ENCODE results near the gene MAP2K3.

MAP2K3 gene

GRCh38 chr17:21282850-21283249 lies 1.7 kb upstream of the MAP2K3 start:
- no peak for DNase-seq (ENCODE audit: low read depth, low spot score)

DNA sequence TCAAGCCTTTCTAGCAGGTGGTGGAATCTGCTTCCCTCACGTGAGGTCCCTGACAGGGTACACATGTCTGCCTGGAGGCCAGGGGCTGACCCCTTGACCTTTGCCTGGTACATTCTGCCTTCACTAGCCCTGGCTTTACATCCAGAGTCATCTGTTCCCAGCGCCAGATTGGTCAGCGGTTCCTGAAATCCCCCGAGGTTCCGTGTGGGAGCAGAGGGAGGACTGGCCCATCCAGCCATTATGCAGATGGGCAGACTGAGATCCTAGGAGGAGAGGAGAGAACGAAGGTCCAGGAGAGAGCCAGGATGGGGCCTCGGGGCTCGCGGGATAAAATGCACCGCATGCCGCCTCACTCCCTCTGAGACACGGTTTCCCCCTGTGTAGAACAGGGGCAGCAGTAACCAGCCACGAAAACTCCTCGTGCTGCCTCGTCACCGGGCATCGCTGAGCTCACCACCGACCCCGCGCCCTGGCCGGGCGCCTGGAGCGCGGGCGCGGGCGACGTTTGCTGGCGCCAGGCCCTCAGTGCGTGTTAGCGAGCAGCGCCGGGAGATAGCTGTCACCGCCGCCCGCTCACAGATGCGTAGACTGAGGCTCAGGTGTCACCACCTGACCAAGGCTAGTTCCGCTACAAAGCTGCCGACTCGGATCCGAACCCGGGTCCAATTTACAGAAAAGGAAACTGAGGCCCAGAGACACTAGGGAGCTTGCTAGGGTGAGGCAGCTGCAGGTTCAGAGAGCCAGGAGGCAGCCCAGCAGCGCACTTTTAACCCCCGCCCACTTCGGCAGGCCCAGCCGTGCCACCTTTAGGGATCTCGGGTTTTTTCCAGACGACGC lies 811 bp upstream of the MAP2K3 start:
- DNase-seq (ENCODE audit: low read depth, low spot score), result peak; percentile 87

DNA sequence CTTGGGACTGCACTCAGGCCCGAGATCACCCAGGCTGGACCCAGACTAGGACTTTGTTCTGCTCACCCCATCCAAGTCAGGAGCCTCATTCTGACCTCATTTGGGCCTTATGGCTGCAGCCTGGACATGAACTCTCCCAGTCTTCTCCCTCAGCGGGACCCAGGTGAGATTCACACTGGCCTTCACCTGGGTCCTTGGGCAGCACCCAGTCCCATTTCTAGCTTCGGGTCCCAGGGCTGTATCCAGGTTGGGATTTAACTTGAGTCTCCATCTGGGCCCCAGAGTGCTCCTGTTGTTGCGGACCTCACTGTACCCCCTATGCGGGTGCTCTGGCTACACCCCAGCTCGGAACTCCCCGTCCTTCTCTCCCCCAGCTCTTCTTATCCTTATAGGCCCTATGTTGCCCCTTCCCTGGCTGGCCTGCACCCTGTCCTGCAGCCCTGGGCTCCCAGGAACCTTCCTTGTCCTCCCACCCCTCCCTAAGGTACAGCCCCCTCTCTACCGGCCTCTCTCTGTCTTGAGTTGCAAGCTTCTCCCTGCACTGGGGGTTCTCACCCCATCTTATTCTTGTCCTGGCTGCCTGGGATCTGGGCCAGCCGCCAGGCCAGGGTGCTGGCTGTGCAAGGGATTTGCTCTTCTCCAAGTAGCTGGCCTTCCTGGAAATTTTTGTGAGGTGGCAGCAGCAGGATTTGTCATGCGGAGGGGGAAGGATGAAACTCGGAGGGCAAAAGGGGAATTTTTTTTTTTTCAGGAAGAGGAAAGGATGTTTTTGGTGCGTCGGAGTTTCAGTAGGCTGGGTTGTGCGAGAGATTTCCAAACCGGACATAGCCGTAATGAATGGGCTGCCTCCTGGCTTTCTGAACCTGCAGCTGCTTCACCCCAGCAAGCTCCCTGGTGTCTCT lies 904 bp downstream of the MAP2K3 start:
- peak; percentile 37 for DNase-seq (ENCODE audit: low read depth, low spot score)

DNA sequence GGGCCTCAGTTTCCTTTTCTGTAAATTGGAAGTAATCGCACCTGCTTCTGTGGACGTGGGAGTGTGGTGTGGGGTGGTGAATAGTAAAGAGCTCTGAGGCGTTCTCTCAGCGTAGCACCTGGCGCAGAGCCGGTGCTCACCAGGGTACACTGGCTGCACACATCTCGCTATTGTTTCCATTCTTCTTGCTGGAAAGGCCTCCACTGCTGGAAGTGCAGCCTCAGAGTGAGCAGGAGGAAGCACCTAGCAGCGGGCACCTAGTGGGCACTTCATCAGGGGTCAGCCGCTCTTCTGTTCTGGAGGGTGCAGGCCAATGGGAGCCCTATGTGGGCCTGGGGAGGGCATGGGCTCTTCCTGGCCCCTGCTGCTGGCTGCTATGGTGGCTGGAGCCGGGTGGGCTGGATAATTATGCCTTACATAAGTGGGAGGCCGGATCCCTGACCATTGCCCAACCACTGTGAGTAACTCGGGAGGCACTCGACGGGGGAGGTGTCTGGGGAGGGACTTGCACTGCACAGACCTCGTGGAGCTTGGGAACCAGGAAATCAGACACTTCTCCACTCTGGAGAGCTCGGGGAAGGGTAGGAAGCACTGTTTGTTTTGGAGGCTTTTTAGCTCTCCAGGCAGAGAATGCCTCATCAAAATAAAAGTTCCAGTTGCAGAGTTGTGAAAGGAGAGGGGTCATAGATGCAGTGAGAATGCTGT lies 1.7 kb downstream of the MAP2K3 start:
- peak; percentile 78 for DNase-seq (ENCODE audit: low read depth, low spot score)

DNA sequence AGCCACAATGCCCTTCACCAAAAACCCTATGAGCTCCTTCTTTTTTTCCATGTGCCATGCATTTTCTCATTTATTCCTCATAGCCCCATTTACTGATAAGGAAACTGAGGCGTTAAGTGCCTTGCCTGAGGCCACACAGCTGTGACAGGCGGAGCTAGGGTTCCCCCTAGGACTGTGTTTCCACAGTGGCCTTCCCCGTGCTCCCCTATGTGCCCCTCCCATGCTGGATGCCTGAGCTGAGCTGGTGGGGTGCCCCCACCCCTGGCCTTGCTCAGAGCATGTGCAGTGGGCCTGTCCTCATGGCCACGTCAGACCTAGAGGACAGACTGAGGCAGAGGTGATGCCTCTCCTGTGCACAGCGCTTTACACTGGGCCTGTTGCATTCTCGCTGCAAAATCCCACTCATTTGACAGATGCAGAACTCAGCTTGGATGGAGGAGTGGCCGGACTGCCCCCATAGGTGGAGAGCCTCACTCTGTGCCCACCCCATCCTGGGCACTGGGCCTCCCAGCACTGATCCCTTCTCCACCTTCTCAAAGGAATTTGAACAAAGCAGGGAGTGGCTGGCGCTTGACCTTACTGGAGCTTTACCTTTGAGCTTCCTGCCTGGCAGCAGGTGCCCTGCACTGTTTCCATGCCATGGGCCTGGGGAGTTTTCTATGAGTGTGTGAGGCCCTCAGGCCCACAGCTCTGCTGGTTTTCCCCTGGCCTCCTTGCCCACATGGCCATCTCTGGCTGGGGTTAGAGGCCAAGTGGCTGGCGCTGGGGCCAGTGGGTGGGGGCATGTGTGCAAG lies 2.6 kb downstream of the MAP2K3 start:
- DNase-seq (ENCODE audit: low read depth, low spot score), result no peak

GRCh38 chr17:21287703-21288449 lies 3.4 kb downstream of the MAP2K3 start:
- no peak for DNase-seq (ENCODE audit: low read depth, low spot score)

DNA sequence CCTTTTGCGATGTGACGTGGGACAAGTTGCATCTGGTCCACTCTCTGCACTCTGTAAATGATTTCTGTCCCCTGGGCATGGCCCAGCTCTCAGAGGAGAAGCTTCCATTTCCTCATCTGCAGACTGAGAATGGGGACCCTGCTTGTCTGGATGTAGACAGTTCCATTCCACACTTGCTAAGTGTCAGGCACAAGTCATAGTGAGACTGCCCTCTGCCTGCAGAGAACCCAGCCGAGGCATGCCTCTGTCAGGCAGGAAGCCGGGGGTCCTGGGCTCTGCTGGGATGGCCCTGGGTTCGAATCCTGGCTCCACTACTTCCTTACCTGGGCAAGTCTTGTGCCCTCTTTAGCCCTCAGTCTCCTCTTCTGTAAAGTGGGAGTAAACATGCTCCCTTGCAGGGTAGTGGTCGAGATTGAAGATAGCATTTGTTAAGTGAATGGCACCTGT lies 4.1 kb downstream of the MAP2K3 start:
- DNase-seq (ENCODE audit: low read depth, low spot score), result no peak

DNA sequence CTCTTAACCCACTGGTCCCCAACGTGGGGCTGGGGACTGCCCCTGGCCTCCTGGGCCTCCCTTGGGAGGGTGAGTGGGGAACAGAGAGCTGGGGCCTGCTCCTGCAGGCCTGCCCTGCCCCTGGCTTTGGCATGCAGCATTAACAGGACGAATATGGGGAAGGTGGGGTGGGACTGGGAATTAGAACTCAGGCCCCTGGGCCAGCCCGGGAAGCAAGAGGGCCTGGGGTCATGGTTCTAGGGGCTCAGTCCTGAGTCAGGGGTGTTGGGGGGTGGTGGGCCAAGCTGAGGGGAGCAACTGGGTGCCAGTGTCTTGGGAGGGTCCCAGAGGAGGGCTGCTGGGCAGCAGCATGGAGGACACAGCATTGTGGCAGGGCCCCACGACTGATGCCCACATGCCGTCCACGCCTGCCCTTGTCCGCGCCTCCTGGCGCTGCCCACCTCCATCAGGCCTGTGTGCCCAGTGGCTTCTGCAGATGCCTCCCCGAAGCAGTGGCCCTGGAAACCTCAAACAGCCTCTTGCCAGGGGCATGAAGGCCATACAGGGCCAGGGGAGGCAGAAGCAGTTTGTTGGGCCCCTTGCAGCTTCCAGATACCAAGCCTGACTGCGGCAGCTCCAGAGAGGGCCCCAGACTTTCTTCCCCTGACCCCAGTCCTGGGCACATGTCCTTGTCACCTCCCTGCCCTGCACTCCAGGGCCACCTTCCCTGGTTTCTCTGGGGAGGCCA lies 4.8 kb downstream of the MAP2K3 start:
- no peak for DNase-seq (ENCODE audit: low read depth, low spot score)

- no peak for DNase-seq (ENCODE audit: low read depth, low spot score)
These were observed 5.5 kb downstream of the MAP2K3 start for GRCh38 chr17:21289902-21290571.

GRCh38 chr17:21291357-21291756 lies 6.8 kb downstream of the MAP2K3 start:
- no peak for DNase-seq (ENCODE audit: low read depth, low spot score)

GRCh38 chr17:21291862-21292261 lies 7.4 kb downstream of the MAP2K3 start:
- no peak for DNase-seq (ENCODE audit: low read depth, low spot score)

DNA sequence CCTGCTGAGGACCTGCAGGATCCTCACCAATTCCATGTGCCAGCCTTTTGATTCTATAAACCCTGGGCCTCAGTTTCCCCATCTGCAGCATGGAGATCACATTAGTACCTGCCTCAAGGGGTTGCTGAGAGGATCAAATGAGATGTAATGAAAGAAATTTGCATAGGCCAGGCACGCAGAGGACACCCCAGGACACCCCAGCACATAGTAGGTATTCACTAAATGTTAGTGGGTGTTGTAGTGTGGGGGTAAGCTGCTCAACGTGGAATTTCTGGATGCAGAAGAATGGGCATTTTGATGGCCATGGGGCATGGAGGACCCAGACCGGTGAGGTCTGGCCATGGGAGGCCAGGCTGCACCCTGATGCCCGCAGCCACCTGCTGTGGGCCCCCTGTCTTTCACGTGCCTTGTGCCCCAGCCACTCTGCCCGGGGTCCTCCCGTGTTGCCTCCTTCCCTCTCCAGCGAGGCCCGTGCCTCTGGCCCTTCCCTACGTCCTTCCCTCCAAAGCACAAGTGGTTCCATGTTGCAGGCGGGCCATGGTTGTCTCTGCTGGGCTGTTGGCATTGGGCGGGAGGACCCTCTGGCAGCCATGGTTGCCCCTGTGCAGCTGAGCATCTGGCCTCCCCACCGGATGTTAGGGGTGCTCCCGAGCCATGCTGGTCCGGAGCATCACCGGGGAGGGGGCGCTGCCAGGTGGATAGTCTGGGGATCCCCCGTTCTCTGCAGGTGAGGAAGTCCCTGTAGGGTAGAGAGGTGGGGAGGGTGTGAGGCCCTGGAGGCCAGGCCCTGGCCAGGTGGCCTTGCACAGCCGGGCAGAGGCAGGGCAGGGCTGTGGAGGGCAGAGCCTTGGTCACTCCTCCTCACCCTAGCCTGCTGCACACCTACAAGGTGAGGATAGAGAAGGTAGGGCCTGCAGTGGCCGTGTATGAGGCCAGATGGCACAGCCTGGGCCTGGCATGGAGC lies 8.6 kb downstream of the MAP2K3 start:
- DNase-seq (ENCODE audit: low read depth, low spot score), result no peak

- no peak for DNase-seq (ENCODE audit: low read depth, low spot score)
These were observed 9.3 kb downstream of the MAP2K3 start for GRCh38 chr17:21293831-21294210.

DNA sequence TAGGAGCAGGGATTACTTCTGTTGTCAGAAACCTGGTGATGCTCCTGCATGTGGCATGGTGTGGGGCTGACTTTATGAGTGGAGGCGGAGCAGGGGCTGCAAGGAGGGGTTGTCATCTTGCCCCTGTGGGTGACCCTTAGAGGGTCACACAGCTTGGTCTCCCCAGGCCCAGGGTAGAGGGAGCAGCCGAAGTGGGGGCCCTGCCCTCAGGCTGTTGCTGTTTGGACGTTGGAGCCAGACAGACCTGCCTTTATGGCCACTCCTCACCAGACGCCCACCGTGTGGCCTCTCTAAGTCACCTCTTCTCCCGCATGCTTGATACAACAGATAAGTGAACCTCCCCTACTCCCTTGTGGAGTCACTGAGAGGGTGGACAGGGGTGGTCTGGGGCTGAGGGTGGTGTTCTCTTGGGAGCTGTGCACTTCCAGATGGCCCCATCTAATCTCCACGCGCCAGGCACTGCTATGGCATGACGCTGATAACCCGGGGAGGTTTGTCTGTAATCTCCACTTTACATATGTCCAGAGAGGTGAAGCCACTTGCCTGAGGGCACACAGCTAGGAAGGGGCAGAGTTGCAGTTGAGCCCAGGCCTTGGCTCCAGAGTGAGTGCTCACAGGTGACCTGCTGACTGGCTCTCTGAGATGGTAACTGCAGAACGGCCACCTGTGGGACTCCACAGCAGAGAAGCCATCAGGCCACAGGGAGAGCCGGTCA lies 10.0 kb downstream of the MAP2K3 start:
- DNase-seq (ENCODE audit: low read depth, low spot score), result no peak

DNA sequence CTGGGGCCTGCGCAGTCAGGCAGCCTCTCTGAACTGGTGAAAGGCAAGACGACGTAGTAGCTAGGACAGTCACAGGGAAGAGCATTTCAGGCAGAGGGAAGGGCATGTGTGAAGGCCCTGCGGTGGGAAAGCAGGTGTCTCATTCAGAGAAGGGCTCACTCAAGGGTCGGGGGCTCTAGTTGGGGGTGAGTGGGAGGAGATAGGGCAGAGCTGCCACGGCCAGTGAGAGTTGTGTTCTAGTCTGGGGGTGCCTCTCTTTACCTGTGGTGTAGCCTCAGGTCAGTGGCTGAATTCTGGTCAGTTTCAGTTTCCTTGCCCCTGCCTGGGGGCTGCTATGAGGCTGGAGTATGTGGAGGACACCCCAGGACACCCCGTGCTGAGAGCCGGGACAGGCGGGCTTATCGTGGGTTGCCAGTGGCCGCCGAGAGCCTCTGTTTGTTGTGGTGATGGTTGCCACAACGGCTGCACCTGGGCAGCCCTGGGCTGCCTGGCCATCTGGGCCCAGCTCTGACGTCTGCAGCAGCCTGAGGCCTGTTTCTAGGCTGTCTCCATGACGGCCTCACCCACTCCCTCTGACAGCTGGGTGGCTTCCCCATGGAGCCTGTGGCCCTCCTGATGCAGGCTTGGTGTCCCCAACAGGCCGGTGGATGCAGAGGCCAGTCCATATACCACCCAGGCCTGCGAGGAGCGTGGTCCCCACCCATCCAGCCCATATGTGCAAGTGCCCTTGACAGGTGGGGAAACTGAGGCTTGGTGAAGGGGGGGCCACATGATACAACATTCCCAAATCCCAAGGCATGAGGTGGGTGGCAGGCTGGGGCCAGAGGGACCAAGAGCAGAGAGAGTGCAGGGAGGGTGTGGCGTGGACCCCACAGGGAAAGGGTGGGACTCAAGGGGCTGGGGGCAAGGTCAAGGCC lies 10.8 kb downstream of the MAP2K3 start:
- peak; percentile 30 for DNase-seq (ENCODE audit: low read depth, low spot score)
